NCI-H510A (cell line): ENCODE results near the gene RAPGEF1.

Experiments used
- DNase-seq: peaks from one replicate; lab custom pipeline; 2025; lab: John Stamatoyannopoulos, UW

RAPGEF1 gene

DNA sequence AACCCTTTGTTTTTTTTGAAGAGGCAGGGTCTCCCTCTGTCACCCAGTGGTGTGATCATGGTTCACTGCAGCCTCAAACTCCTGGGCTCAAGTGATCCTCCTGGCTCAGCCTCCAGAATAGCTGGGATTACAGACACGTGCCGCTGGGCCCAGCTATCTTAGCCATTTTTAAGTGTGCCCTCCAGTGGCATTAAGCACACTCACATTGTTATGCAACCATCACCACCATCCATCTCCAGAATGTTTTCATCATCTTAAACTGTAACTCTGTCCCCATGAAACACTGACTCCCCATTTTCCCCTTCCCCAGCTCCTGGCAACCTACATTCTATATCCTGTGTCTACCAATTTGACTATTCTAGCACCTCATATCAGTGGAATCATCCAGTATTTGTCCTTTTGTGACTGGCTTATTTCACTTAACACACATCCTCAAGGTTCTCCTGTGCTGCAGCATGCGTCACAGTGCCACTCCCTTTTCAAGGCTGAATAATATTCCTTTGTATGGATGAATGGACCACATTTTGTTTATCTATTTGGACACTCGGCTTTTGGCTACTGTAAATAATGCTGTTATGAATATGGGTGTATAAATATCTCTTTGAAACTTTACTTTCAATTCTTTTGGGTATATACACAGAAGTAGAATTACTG is 12.5 kb upstream of the RAPGEF1 start:
- no peak for DNase-seq

DNA sequence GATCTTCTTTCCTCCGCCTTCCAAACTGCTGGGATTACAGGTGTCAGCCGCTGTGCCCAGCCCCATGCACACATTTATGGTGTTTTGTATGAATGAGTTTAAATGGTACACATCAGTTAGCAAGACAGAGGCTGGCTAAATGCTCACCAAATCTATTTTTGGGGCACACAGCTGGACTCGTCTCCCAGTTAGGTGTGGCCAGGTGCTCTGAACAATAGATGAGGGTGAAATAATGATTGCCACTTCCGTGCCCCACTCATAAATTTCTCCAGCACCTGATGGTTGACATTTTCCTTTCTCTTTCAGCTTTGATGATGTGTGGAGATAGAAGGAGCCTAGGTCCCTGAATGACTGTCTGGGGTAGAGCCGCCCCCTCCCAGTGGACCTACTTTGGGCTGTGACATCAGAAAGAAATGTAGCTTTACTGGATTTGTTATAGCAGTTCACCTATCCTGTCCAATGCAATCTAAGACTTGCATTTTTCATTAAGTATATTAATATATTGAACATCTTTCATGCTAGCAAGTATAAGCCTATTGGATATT is 8.6 kb upstream of the RAPGEF1 start:
- DNase-seq, result no peak

DNA sequence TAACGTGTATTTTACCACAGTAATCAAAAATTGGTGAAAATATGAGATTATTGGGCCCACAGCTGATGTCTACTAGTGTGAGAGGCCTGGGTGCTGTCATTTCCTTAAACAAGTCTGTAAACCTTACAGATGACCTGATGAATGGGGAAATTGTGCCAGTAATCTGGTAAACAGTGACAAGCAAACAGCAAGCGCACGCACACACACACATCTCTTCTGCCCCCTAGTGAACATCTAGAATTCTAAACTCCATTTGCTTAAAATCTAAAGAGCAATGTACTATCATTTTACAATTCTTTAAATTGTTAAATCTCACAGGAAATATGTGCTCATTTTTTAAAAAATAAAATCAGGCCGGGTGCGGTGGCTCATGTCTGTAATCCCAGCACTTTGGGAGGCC is 7.5 kb upstream of the RAPGEF1 start:
- no peak for DNase-seq

DNA sequence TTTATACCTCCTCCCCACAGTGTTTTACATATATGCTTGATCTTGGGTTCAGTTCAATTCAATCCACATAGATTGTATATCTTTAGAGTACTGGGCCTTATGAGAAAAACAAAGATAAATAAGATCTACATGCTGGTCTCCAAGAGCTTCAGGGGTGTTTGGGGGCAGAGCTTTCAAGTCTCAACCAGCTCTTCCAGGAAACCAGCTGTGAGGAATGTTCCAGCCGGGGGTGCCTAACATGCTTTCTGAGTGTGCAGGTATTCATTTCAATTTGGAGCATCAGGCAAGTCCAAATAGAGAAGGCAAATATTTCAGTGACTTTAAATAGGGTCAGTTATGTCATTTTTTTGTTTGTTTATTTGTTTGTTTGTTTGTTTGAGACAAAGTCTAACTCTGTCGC is 5.7 kb upstream of the RAPGEF1 start:
- no peak for DNase-seq

DNA sequence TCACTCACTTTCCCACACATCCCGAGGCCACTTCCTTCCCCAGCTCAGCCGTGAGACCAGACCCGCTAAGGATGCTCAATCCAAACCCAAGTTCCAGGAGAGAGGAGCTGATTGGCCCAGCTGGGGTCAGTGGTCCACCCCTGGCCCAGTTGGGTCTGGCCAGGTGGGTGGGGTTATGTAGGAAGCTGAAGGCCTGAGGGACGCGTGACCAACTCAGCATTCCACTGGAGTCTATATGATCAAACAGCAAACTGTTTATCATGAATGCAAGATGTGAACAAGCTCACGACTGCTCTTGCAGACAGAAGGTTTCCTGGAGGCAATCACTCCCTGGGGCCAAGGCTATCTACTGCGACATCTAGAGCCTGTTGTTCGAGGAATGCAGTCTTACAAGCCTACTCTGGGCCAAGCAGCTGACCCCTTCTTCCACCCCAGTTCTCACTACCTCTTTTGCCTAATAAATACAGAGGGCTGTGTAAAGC is 4.9 kb upstream of the RAPGEF1 start:
- no peak for DNase-seq

DNA sequence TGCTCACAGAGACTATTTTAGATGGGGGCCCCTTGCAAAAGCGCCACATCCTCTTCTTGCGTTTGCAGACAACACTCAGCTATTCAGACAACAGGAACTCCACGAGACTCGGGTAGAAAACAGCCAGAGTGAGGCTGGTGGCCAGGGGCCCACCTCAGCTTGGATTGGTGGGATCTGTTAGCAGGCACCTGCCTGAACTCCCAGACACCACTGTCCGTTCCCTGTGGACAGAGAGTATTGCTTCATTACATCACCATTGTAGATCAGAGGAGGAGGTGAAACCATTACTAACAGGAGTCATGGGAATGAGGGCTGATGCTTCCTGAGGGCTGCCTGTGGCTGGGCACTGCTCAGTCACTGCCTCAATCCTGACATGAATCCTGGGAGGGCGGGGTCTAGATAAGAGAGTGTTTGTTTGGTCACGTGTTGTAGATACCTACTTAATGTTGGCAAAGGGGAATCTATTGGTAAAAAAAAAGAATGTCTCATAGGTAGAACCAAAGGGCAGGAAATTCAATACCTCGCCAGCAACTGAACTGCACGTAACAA is 4.4 kb upstream of the RAPGEF1 start:
- no peak for DNase-seq

DNA sequence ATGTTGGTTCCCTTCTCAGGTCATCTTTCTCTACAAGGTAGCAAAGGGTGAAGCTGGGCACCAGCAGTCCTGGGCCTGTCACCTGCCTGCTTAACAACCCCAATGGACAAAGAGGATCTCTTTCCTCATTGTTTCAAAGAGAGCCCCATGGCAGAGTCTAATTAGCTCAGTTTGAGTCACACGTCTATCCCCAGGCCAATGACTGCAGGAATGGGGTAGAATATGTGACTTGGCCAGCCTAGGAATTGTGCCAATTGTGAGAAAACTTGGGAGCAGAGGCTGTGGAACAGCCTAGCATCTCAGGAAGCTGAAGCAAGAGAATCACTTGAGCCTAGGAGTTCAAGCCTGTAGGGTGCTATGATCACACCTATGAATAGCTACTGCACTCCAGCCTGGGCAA is 3.6 kb upstream of the RAPGEF1 start:
- no peak for DNase-seq

DNA sequence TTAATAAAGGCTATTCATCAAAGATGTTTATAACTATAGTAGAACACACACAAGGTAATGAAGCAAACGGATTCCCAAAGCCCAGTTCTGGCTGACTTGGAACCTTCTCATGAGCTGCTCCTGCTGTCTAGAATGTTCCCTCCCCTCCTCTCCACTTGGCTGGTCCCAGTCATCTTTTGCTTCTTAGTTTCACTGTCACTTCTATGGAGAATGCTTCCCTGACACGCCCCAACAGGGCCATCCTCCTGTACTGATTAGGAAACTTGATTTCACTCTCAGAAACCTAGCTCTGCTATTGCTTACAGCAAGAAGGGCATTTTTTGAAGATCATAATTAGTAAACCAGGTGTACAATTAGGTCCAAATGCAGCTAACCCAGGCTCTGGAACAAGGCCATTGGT is 3.2 kb upstream of the RAPGEF1 start:
- DNase-seq, result no peak

DNA sequence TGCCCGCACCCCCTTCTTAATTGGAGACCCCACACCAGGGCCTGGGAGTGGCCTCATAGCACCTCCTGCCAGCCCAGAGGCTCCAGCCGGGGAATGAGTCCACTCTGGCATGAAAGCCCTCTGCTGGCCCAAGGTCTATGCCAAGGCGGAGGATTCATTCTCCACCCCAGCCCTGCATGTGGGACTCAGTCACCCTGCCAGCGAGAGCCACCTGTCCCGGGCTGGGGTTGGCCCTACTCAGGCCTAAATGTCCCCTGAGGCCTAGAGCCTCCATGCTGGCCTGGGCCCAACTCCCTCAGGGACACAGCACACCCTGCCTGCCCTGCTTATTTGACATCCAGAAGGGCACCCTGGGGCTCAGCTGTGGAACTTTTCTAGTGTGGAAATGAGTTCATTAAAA is 1.0 kb upstream of the RAPGEF1 start:
- no peak for DNase-seq

DNA sequence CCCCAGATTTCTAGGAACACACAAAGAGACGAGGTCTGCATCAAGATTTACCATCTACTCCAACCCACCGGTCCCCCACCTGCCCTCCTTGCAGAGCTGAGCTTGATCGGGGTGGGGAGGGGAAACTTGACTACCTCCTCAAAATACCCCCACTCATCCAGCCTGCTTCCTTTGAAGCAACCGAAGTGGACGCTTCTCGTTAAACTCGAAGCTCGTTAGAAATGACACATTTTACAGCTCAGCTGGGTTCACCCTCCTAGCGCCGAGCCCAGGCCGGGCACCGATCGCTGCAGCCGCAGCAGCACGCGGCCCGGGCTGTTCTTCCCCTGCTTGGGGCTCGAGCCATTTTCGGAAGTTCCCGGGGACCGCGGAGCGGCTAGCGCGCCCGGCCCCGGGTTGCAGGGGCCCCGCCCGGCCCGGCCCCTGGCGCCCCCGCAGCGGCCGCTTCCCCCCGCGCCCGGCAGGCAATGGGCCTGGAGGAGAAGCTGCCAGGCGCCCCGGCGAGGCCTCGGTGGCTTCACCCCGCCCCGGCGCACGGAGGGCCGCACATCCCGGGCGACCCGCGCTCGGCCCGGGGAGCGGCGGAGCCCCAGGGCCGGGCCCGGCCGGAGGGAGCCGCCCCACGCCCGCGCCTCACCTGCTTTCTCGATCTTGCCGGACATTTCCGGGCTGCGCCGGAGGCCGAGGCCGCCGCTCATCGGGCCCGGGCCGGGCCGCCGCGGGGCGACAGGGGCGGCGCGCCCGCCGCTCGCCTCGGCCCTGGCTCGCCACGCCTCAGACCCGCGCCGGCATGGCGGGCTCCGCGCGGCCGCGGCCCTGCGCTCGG is 530 bp downstream of the RAPGEF1 start:
- DNase-seq, result no peak

DNA sequence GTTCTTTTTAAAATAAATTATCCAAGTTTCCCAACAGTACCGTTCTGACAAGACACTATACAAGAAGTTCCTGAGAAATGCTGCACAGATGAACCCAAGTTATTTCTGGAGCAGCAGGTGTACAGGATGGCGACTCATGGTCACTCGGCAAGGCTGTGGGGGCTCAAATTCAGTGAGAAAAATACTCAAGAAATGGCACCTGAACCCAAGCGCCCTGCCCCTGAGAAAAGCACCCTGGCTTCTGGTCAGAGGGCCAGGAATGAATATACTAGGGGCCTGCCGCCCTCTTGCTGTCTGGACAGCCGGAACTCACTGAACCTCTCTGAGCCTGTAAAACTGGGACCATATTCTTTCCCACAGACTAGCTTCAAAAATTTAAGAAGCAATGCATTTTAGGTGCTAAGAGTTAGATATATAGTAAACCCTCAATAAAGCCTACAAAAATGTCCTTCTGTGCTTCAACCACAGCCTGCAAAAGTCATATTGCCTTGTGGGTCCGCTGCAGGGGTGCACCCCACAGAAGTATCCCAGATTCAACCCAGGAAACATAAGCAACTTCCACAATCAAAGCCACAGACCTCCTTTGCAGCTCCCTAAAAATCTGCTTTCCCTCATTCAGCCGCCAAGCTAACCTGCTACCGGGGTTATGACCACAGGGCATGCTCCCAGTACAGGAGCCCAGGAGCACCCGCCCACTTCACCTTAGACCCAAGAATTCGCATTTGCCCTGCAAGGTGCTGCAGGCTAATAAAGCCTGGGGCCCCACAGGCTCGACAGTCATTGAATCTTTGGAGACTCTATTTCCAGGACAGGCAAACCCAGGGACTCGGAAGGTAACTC is 1.4 kb downstream of the RAPGEF1 start:
- DNase-seq, result no peak

DNA sequence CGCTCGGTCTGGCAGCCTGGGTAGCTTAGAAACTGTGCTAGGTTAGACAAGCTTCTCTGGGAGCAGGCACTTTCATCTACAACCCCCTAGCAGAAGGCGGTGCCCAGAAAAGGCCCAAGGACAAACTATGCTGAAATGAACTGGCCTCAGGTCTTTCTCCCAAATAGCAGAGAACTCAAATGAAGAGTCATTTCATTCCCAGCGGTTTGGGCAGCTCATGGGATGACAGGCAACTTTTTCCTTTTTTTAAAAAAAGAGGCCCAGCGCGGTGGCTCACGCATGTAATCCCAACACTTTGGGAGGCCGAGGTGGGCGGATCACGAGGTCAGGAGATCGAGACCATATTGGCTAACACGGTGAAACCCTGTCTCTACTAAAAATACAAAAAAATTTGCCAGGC is 2.5 kb downstream of the RAPGEF1 start:
- no peak for DNase-seq

DNA sequence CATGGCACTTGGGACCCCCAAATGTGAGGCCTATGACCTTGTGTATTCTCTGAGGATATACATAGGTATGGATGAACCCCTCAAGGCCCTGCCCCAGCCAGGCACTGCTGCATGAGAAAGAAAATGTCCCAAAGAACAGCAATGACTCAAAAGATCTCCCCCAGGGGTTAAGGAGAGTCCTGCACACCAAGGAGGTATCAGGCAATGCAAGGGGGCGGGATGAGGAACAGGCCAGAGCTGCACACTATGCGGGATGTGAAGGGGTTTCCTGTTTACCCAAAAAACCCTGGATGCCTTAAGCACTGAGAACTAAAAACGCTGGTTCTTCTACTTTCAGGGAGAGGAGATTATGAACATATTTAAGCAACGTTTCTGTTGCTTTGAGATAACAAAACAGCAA is 3.4 kb downstream of the RAPGEF1 start:
- DNase-seq, result no peak

DNA sequence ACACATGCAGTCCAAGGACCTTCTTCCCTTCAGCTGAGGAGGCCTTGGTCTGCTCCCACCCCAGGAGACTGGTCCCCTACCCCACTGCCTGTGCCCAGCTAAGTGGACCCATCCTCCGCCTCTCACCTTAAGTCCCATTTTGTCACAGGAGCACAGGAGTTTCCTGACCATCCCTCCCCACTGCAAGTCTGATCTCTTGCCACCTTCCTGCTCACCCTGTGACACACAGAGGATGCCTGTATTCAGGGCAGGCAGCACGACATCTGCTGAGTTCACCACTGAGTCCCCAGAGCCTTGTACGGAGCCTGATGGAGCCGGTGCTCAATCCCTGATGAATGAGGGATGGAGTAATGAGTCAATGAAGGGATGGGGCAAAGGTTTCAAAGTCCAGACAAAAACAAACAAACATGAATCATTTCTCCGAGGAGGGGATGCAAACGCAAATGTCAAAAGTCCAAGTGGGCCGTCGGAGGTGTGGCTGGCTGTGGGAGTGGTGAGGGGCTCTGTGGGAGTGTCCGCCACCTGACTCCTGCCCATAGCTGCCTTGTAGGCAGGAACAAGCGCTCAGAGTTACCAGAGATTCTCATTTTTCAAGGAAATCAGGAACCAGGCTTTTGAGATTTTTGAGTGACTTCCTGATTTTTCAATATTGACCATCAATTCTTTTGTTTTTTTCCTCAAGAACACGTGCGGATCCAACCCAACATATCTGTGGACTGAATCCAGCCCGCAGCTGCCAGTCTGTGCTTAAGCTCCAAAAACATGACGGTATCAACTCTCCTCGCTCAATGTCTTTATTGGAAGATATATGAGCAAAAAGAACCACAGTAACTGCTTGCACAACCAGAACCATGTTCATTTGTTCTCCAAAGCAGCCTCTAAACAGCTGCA is 4.4 kb downstream of the RAPGEF1 start:
- DNase-seq, result no peak

DNA sequence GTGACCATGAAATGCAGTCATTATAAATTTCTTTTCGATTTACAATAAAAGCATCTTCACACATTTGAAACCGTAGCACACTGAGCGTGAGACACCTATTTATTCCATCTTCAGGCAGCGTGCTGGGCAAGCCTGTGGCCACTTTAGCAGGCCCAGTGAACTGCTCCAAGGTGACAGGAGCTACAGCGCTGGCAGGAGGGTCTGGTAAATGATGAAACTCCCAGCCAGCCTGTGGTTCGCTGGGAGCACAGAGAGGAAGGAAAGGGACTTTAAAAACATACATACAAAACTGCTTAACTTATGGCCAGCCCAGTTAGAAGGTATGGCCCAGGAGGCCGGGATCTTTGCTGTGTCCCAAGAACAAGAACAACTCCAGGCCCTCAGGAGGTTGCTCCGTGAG is 5.1 kb downstream of the RAPGEF1 start:
- DNase-seq, result no peak

DNA sequence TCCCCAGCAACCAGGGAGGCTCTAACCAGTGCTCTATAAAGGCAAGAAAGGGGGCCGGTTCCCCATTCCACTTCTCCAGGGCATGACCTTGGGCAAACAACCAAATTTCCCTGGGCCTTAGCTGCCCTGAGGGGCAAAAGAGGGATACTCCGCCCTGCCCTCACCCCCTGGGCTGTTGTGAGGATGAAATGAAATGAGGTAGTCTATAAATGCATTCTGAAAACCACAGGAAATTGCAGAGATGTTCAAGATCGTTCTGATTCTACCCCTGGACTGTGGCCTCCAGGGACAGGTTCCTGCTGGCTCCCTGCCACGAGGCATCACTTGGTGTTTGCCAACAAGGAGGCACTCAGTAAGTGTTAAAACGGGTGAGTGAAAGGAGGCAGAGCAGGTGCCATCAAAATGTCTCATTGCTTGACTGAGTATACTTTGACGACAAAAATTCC is 5.7 kb downstream of the RAPGEF1 start:
- no peak for DNase-seq

DNA sequence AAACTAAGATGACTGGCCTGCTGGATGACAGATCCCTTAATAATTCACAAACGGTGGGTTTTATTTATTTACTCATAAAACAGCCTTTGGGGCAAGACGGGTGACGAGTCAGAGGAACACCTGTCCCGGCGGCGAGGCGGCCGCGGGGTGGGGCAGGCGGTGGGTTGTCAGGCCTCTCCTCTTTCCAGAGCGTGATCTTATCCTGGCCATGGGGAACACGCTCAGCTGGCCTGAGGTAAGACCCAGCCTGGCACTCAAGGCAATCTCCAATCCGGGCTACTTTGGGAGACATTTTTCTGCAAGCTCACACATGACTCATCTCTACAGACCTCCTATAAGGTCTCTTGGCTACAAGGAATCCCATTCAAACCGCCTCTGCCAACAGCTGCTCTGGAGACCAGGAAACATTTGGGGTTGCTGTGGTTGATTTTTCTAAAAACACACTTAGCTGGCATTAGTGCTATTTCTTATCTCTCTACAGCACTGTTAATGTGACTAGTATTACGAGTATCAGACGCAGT is 6.3 kb downstream of the RAPGEF1 start:
- no peak for DNase-seq

DNA sequence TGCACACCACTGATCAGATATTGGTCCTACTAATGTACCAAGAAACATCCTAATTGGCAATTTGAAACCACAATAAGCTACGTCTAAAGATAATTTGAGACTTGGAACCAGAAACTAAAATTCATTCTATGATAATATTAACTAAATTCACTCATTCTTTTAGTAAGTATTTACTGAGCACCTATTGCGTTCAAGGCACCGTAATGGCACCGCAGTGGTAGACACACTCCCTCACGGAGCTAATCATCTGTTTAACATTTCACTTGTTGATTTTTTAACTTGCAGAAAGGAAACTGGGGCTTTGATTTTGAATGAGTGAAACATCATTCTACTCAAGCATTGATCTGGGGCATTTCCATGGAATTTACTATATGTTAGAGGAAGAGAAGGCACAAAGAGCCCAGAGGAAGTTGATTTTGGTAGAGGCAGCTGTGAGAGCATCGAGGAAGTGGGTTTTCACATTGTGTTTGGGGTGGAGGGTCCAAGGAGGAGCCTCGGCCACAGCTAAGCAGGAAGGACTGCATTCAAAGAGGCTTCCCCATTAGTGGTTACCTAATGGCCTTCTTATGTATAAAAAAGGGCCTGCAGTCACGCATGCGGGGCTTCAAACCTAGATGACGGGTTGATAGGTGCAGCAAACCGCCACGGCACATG is 7.1 kb downstream of the RAPGEF1 start:
- no peak for DNase-seq

DNA sequence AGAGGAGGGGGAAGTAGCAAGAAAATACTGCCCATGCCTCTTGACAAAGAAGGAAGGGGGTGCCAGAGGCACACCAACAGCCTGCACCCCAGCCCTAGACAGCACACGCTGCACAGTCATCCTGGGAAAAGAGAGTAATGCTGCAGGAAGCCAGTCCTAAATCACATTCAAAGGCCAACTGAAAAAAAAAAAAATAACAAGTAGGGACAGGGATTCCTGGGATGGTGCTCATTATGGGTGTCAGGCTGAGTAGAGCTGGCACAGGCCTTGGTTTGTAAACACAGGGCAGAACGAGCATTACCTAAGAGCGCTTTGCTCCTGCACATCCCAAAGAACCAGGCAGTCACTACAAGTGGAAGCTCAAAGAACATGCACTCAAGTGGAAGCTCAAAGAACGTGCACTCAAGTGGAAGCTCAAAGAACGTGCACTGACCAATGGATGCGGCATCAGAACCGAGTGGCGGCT is 7.8 kb downstream of the RAPGEF1 start:
- DNase-seq, result no peak

DNA sequence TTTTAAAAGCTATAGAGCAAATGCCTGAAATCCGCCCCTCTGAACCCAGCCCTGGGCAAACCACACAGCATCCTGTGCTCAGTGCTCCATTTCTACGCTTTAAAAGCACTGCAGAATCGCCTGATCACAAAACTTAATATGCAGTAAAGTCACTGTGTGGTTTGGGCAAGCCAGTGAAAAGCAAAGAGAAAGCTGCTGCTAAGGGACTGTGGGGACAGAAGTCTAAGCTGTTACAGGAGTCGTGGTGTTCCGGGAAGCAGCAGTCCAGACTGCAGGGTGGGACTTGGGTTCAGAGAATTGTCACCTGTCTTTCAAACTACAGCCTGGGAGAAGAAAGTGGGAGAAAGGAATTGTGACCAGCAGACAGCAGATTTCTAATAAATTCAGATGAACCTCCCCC is 8.2 kb downstream of the RAPGEF1 start:
- DNase-seq, result no peak
